Neural progenitor cell (in vitro differentiated cells): ENCODE data around the gene BCL2L11.

ENCODE experiments used
- CTCF ChIP-seq: fragments of 200-600 bp; sonication (generic); IDR thresholded peaks from 2 replicates; pipeline ENCODE4 v1.5.1; 2017; ENCODE audit warnings: antibody characterized with exemption, mild to moderate bottlenecking
- EZH2phosphoT487 ChIP-seq: fragments of 200-600 bp; sonication (generic); IDR thresholded peaks from 2 replicates; pipeline ENCODE4 v1.6.1; 2017; ENCODE audit warnings: antibody characterized with exemption

- TF ChIP-seq CTCF (no peak), EZH2phosphoT487 (no peak)
Measured at GRCh38 chr2:111190816-111191540, 70.3 kb downstream of the BCL2L11 start.
